ENCODE measurements around the gene TNXB.
"Not testable (repeated sequence)": the region's sequence is repeated elsewhere in the genome, so short reads cannot be mapped to it uniquely, and the experiment has no call there.

DNA sequence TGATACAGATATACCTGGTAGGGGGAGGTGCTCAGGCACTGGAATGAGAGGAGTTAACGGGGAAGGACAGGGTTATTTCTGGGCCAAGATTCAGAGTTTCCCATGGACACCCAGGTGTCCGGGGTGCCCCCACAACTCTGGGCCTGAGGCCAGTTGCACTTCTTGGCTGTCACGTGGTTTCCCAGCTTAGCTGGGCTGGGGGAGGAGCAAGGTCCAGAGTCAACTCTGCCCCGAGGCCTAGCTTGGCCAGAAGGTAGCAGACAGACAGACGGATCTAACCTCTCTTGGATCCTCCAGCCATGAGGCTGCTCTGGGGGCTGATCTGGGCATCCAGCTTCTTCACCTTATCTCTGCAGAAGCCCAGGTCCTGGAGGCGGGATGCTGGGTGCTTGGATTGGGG lies 94.6 kb downstream of the TNXB start, which contains the start of gene C4B:
- TF ChIP-seq, protein P1, sequence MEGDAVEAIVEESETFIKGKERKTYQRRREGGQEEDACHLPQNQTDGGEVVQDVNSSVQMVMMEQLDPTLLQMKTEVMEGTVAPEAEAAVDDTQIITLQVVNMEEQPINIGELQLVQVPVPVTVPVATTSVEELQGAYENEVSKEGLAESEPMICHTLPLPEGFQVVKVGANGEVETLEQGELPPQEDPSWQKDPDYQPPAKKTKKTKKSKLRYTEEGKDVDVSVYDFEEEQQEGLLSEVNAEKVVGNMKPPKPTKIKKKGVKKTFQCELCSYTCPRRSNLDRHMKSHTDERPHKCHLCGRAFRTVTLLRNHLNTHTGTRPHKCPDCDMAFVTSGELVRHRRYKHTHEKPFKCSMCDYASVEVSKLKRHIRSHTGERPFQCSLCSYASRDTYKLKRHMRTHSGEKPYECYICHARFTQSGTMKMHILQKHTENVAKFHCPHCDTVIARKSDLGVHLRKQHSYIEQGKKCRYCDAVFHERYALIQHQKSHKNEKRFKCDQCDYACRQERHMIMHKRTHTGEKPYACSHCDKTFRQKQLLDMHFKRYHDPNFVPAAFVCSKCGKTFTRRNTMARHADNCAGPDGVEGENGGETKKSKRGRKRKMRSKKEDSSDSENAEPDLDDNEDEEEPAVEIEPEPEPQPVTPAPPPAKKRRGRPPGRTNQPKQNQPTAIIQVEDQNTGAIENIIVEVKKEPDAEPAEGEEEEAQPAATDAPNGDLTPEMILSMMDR (conservative IDR thresholded peaks at IDR 0.05; ENCODE audit: low read depth in 2 of 2): not testable (repeated sequence)
- TF ChIP-seq, protein P2, sequence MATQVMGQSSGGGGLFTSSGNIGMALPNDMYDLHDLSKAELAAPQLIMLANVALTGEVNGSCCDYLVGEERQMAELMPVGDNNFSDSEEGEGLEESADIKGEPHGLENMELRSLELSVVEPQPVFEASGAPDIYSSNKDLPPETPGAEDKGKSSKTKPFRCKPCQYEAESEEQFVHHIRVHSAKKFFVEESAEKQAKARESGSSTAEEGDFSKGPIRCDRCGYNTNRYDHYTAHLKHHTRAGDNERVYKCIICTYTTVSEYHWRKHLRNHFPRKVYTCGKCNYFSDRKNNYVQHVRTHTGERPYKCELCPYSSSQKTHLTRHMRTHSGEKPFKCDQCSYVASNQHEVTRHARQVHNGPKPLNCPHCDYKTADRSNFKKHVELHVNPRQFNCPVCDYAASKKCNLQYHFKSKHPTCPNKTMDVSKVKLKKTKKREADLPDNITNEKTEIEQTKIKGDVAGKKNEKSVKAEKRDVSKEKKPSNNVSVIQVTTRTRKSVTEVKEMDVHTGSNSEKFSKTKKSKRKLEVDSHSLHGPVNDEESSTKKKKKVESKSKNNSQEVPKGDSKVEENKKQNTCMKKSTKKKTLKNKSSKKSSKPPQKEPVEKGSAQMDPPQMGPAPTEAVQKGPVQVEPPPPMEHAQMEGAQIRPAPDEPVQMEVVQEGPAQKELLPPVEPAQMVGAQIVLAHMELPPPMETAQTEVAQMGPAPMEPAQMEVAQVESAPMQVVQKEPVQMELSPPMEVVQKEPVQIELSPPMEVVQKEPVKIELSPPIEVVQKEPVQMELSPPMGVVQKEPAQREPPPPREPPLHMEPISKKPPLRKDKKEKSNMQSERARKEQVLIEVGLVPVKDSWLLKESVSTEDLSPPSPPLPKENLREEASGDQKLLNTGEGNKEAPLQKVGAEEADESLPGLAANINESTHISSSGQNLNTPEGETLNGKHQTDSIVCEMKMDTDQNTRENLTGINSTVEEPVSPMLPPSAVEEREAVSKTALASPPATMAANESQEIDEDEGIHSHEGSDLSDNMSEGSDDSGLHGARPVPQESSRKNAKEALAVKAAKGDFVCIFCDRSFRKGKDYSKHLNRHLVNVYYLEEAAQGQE (IDR thresholded peaks at IDR 0.05; ENCODE audit: unreplicated experiment): not testable (repeated sequence)
- not testable (repeated sequence) for TF ChIP-seq NANOG (IDR thresholded peaks at IDR 0.05; ENCODE audit: borderline replicate concordance); POLR2AphosphoS5 (IDR thresholded peaks at IDR 0.05; ENCODE audit: low read depth); EZH2 (IDR thresholded peaks at IDR 0.05; ENCODE audit: low read depth, unreplicated experiment); CREB1 (CRISPR knock-in tag; IDR thresholded peaks at IDR 0.05; ENCODE audit: low read depth); JUNB (IDR thresholded peaks at IDR 0.05; ENCODE audit: unreplicated experiment); EZH2phosphoT487 (IDR thresholded peaks at IDR 0.05; ENCODE audit: unreplicated experiment)
